Endothelial cell of umbilical vein (primary cell): ENCODE results near the gene CELSR1. TPM values are rescaled to one million over a fixed set of nuclear protein-coding genes. Genes with fewer than 3 reads are reported as not detected.

Experiments used
- BruUV-seq: library from RNA; stranded (reverse); fragments of 400-500 nt; replicated peaks from 2 replicates; lab custom pipeline; 2021; lab: Mats Ljungman, UMichigan
- CTCF ChIA-PET: fragments of 300-600, 350-600 bp; sonication (Branson Sonifier 250); formaldehyde crosslinking; loops from one replicate; lab custom pipeline; 2021; ENCODE audit warnings: antibody characterized with exemption, inconsistent platforms; lab: Charles Lee
- POLR2A ChIA-PET: fragments of 300-600, 350-600 bp; sonication (Branson Sonifier 250); formaldehyde crosslinking; loops from one replicate; lab custom pipeline; 2021; ENCODE audit warnings: antibody characterized with exemption, inconsistent platforms; lab: Charles Lee
- DNase-seq: peaks from one replicate; pipeline ENCODE4 v3.0.0-alpha.2; 2011; ENCODE audit warnings: low read depth, low spot score
- FAIRE-seq: peaks from 2 replicates; lab custom pipeline; 2011; peaks lifted over from hg19 to GRCh38; lab: Jason Lieb, UNC
- H2AFZ ChIP-seq: 2 replicates; pipeline ENCODE4 v1.6.0; 2012; ENCODE audit warnings: low read depth, low read length, control low read depth, inconsistent platforms
- H3K27ac ChIP-seq: 2 replicates; pipeline ENCODE4 v1.5.1; 2011; ENCODE audit warnings: low read depth, mild to moderate bottlenecking, control low read depth, low read length, moderate library complexity; ENCODE audit not compliant: insufficient read depth
- H3K27me3 ChIP-seq, 2 experiments: 2 replicates each; pipeline versions ENCODE4 v1.6.0 to v1.6.1; 2011; ENCODE audit warnings: low read length in 2 of 2, mixed read lengths in 1 of 2; ENCODE audit not compliant: control insufficient read depth in 2 of 2, insufficient read depth in 2 of 2
- H3K36me3 ChIP-seq, 2 experiments: 2 replicates in 1 of 2; 3 replicates in 1 of 2; pipeline ENCODE4 v1.5.1; 2011; ENCODE audit warnings: low read length in 2 of 2, mild to moderate bottlenecking in 1 of 2, moderate library complexity in 1 of 2; ENCODE audit not compliant: control insufficient read depth in 2 of 2, insufficient read depth in 2 of 2; ENCODE audit errors: extremely low read depth in 1 of 2
- H3K4me1 ChIP-seq: 3 replicates; pipeline ENCODE4 v1.5.1; 2011; ENCODE audit warnings: mild to moderate bottlenecking, low read length; ENCODE audit not compliant: control insufficient read depth, insufficient read depth; ENCODE audit errors: extremely low read depth
- H3K4me2 ChIP-seq: 2 replicates; pipeline ENCODE4 v1.6.1; 2011; ENCODE audit warnings: low read length, control low read depth, mixed read lengths; ENCODE audit not compliant: insufficient read depth
- H3K4me3 ChIP-seq, 3 experiments: fragments of 200-600 bp in 1 of 3; sonication (generic), shearing (Covaris generic) in 1 of 3; replicated peaks in 1 of 3; 2 replicates each; pipeline ENCODE4 v1.5.1; 2011 to 2016; ENCODE audit warnings: control low read depth in 3 of 3, low read length in 3 of 3, mild to moderate bottlenecking in 2 of 3, inconsistent platforms in 1 of 3, low read depth in 1 of 3, moderate library complexity in 1 of 3; ENCODE audit not compliant: insufficient read depth in 1 of 3
- H3K79me2 ChIP-seq: 2 replicates; pipeline ENCODE4 v1.6.0; 2012; ENCODE audit warnings: low read length, inconsistent platforms; ENCODE audit not compliant: control insufficient read depth, insufficient read depth
- H3K9ac ChIP-seq: replicated peaks from 2 replicates; pipeline ENCODE3; 2011; ENCODE audit warnings: low read length, control low read depth; ENCODE audit not compliant: insufficient read depth; ENCODE audit errors: extremely low read depth
- H3K9me1 ChIP-seq: replicated peaks from 3 replicates; pipeline ENCODE4 v1.6.0; 2011; ENCODE audit warnings: mild to moderate bottlenecking, low read length; ENCODE audit not compliant: control insufficient read depth, insufficient read depth; ENCODE audit errors: extremely low read depth
- H3K9me3 ChIP-seq: replicated peaks from 2 replicates; pipeline ENCODE4 v1.5.1; 2012; ENCODE audit warnings: low read length, inconsistent platforms; ENCODE audit not compliant: control insufficient read depth, insufficient read depth
- H4K20me1 ChIP-seq: replicated peaks from 2 replicates; pipeline ENCODE3; 2011; ENCODE audit warnings: mild to moderate bottlenecking, low read length; ENCODE audit not compliant: control insufficient read depth, insufficient read depth; ENCODE audit errors: extremely low read depth
- CTCF ChIP-seq, 2 donors: IDR thresholded peaks; 1 replicate in 1 of 2; 2 replicates in 1 of 2; pipeline ENCODE4 v1.5.1; 2011; ENCODE audit warnings: low read length in 2 of 2, mild to moderate bottlenecking in 2 of 2, moderate library complexity in 2 of 2, control low read depth in 1 of 2, inconsistent platforms in 1 of 2, low read depth in 1 of 2; ENCODE audit not compliant: insufficient read depth in 1 of 2; ENCODE audit errors: extremely low read depth in 1 of 2
- FOS ChIP-seq: IDR thresholded peaks from 2 replicates; pipeline ENCODE4 v1.6.1; 2011; ENCODE audit warnings: mild to moderate bottlenecking, low read length, moderate library complexity, borderline replicate concordance; ENCODE audit not compliant: insufficient read depth
- GATA2 ChIP-seq: IDR thresholded peaks from 2 replicates; pipeline ENCODE4 v1.7.0; 2011; ENCODE audit warnings: low read depth, mild to moderate bottlenecking, moderate library complexity, mixed read lengths, low read length; ENCODE audit not compliant: insufficient read length, insufficient read depth
- MYC ChIP-seq: IDR thresholded peaks from one replicate; pipeline ENCODE4 v1.6.1; 2011; ENCODE audit warnings: mild to moderate bottlenecking, low read depth, low read length
- POLR2A ChIP-seq: IDR thresholded peaks from 2 replicates; pipeline ENCODE4 v1.6.1; 2012; ENCODE audit warnings: low read depth, mild to moderate bottlenecking, control low read depth, low read length
- dilution Hi-C: fragments of 300-500 bp; cut with MboI; formaldehyde crosslinking; loops from one replicate; pipeline ENCODE4 v1.15.0; 2019; ENCODE audit warnings: low sequenced_read_pairs; ENCODE audit not compliant: extremely low pct_ligation_motif_present
- intact Hi-C: fragments of 100-400 bp; cut with micrococcal nuclease; formaldehyde crosslinking; loops from one replicate; pipeline ENCODE4 v1.10.0; 2022
- polyA plus RNA-seq, 4 experiments: library from polyadenylated mRNA; depleted of rRNA in 3 of 4; stranded (reverse) in 3 of 4; unstranded in 1 of 4; fragments of >200 nt; gene quantifications; 2 replicates each; pipeline versions ENCODE4 v1.2.1 to v1.2.3, GENCODE V29; 2011 to 2012; ENCODE audit warnings: missing spikeins in 1 of 4
- total RNA-seq: library from RNA; stranded (reverse); gene quantifications from 2 replicates; pipeline ENCODE4 v1.2.3, GENCODE V29; 2021

The CELSR1 gene
- total and polyA plus RNA-seq, 2 donors (not counting 3 experiments of a cell fraction or from before 2014, with no cell fraction given), result 3.7 to 5.4 TPM

DNA sequence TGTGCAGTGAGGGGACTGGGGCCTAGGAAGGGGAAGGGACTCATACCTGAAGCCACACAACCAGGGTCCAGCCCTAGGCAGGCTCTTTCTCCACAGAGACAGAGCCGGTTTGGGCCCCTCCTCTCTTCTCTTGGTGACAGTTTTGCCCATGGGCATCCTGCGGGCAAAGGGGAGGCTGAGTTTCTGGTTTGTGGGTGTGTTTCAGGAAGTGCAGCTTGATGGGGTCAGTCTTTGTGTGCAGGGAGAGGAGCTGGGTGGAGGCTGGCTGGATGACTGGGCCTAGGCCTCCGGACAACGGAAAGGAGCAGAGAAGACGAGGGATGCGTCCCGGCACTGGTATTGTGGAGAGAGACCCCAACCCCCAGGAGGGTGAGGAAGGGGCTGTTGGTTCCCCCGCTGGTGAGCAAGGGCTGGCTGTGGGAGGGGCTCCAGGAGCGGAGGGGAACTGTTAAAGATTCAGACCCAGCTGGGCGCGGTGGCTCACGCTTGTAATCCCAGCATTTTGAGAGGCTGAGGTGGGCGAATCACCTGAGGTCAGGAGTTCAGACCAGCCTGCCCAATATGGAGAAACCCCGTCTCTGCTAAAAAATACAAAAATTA is 23.4 kb upstream of the CELSR1 start:
- Histone ChIP-seq H3K36me3 (no peaks in the 10 kb centered on the region), H3K9me1 (no peaks in the 10 kb centered on the region), H2AFZ (no peak overlapping the region), H3K27ac (no peak overlapping the region), H4K20me1 (no peaks in the 10 kb centered on the region), H3K4me1 (no peaks in the 10 kb centered on the region), H3K79me2 (no peaks in the 10 kb centered on the region), H3K27me3 (peaks cover 0 to 2% of the 10 kb centered on the region in 2 experiments), H3K9me3 (no peaks in the 10 kb centered on the region), H3K4me2 (no peak overlapping the region), H3K9ac (no peak overlapping the region), H3K4me3 (no peak overlapping the region)
- POLR2A ChIA-PET, result no interaction called here
- no peak for DNase-seq
- CTCF ChIA-PET, result no interaction called here
- FAIRE-seq, result no peak
- TF ChIP-seq GATA2, result no peak
- TF ChIP-seq MYC, result no peak
- TF ChIP-seq POLR2A, result no peak
- no peak for TF ChIP-seq CTCF (IDR thresholded peaks at IDR 0.05; ENCODE audit: extremely low read depth in 1 of 2, insufficient read depth in 1 of 2, low read depth in 1 of 2, low read length in 2 of 2)
- TF ChIP-seq FOS, result no peak
- dilution Hi-C loops (no loop called here), intact Hi-C loops (loop anchor here (5.0 kb wide), 1 partner anchor 242 kb away; no protein-coding TSS in a partner anchor)
- BruUV-seq, result no TSS peak
